ENCODE measurements around the gene RGPD8. TPM values are rescaled to one million over a fixed set of nuclear protein-coding genes. Genes with fewer than 3 reads are reported as not detected.

Gene RGPD8
- polyA plus RNA-seq, 1 of the 3 experiments (the other 2 are of a cell fraction), result 0.76 TPM

- no peaks in the 10 kb centered on the region for H3K9me3 ChIP-seq
- no peaks in the 10 kb centered on the region for H4K20me1 ChIP-seq (ENCODE audit: insufficient read depth)
- H3K27ac ChIP-seq (ENCODE audit: low read depth in 2 of 2, low read length in 1 of 2), result peak overlapping the region in 1 of 2 experiments; percentile 90; a peak in 2 of 4 replicates
- H3K36me3 ChIP-seq (replicated peaks in 1 of 2; ENCODE audit: control insufficient read depth in 1 of 2, insufficient read depth in 2 of 2, low read length in 1 of 2), result peaks cover 6 to 16% of the 10 kb centered on the region in 2 experiments
- peaks cover 23% of the 10 kb centered on the region for H3F3A ChIP-seq (replicated peaks; ENCODE audit: insufficient read depth)
- no peaks in the 10 kb centered on the region for H3K79me2 ChIP-seq (ENCODE audit: insufficient read depth)
- TF ChIP-seq EZH2phosphoT487 (IDR thresholded peaks at IDR 0.05; ENCODE audit: borderline replicate concordance, low read depth) (no peak), POLR2AphosphoS5 (IDR thresholded peaks at IDR 0.05; ENCODE audit: low read depth, low read length) (no peak), FOXJ3 (CRISPR knock-in tag; IDR thresholded peaks at IDR 0.05) (no peak), USF1 (IDR thresholded peaks at IDR 0.05; ENCODE audit: borderline replicate concordance, low read depth) (no peak), TCF12 (IDR thresholded peaks at IDR 0.05) (no peak), JUND (IDR thresholded peaks at IDR 0.05) (no peak), YY1 (IDR thresholded peaks at IDR 0.05; ENCODE audit: low read depth) (no peak), TEAD4 (IDR thresholded peaks at IDR 0.05; ENCODE audit: borderline replicate concordance, insufficient read depth) (no peak), REST (IDR thresholded peaks at IDR 0.05; ENCODE audit: low read depth, low read length) (no peak), RCOR1 (IDR thresholded peaks at IDR 0.05; ENCODE audit: low read length) (no peak), RFX5 (IDR thresholded peaks at IDR 0.05; ENCODE audit: low read length) (no peak), EP300 (IDR thresholded peaks at IDR 0.05; ENCODE audit: borderline replicate concordance in 1 of 2, low read depth in 1 of 2, low read length in 1 of 2) (no peak), SIN3A (IDR thresholded peaks at IDR 0.05; ENCODE audit: borderline replicate concordance, low read depth, low read length) (no peak), SMC3 (IDR thresholded peaks at IDR 0.05; ENCODE audit: low read depth, low read length) (no peak), MXI1 (IDR thresholded peaks at IDR 0.05; ENCODE audit: low read depth, low read length) (no peak), MEF2A (IDR thresholded peaks at IDR 0.05; ENCODE audit: borderline replicate concordance, low read depth) (no peak)
- TF ChIP-seq, protein P1, sequence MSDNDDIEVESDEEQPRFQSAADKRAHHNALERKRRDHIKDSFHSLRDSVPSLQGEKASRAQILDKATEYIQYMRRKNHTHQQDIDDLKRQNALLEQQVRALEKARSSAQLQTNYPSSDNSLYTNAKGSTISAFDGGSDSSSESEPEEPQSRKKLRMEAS (IDR thresholded peaks at IDR 0.05; ENCODE audit: low read depth), result no peak
- TF ChIP-seq, protein P2, sequence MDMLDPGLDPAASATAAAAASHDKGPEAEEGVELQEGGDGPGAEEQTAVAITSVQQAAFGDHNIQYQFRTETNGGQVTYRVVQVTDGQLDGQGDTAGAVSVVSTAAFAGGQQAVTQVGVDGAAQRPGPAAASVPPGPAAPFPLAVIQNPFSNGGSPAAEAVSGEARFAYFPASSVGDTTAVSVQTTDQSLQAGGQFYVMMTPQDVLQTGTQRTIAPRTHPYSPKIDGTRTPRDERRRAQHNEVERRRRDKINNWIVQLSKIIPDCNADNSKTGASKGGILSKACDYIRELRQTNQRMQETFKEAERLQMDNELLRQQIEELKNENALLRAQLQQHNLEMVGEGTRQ (IDR thresholded peaks at IDR 0.05; ENCODE audit: borderline replicate concordance, low read depth, low read length), result no peak
- H3K4me3 ChIP-seq (ENCODE audit: low read depth in 2 of 2, low read length in 1 of 2), result no peak overlapping the region
- H3K27me3 ChIP-seq (ENCODE audit: insufficient read depth), result no peaks in the 10 kb centered on the region
- WGBS (ENCODE audit: low lambda C conversion rate), result 96% methylated on average over 3 of the region's 3 CpGs
- no peaks in the 10 kb centered on the region for H3K9me2 ChIP-seq
- H2AFZ ChIP-seq (ENCODE audit: low read depth), result peak overlapping the region; percentile 41; the same call in 1 of the 2 replicates
- peaks cover 0 to 17% of the 10 kb centered on the region in 2 experiments; a peak in 2 of 4 replicates for H3K4me1 ChIP-seq (ENCODE audit: control insufficient read depth in 1 of 2, insufficient read depth in 2 of 2, low read depth in 1 of 2, low read length in 1 of 2)
- H3K4me2 ChIP-seq, result 0 out of 2 replicates have a peak overlapping the region, but pooled peaks have one; percentile 25
- POLR2A ChIA-PET, result no interaction called here
- CTCF ChIA-PET, result interaction anchor here (0.7 kb wide), 2 partner anchors 25 to 62 kb away, joined by 3 read pairs; no protein-coding TSS in a partner anchor
- H3K9ac ChIP-seq, result peak overlapping the region; percentile 50; the same call in 1 of the 2 replicates
- DNase-seq, result no peak
Measured at GRCh38 chr2:112321375-112322320, 111.8 kb downstream of the RGPD8 start.
